HG03378 (cell line): ENCODE measurements around the gene AKR1C1.
"Not testable (repeated sequence)": the region's sequence is repeated elsewhere in the genome, so short reads cannot be mapped to it uniquely, and the experiment has no call there.

Experiments used
- ATAC-seq: cut with Tn5 transposase; IDR thresholded peaks from one replicate; pipeline ENCODE4 v1.9.1; 2021; ENCODE audit warnings: mild to moderate bottlenecking, moderate library complexity; ENCODE audit not compliant: unreplicated experiment

The AKR1C1 gene

DNA sequence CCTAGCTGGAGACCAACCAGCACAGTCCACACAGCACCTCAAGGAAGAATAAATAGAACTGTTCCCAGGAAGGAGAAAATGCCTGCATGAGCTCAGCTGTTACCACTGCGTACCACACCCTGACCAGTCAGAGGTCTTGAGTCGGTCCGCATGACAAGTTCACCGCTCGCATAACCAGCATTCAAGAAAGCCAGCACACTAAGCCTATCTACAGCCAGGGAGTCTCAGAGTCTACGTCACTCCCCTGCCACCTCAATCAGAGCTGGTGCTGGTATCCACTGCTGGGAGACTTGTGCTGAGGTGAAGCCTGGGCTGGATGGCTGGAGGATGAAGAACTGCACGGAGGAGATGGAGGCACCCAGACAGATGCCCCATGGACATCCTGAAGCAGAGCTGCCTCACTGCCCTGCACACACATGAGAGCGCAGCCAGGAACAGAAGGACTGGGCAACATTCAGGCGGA is 19.6 kb downstream of the AKR1C1 start:
- no peak for ATAC-seq

DNA sequence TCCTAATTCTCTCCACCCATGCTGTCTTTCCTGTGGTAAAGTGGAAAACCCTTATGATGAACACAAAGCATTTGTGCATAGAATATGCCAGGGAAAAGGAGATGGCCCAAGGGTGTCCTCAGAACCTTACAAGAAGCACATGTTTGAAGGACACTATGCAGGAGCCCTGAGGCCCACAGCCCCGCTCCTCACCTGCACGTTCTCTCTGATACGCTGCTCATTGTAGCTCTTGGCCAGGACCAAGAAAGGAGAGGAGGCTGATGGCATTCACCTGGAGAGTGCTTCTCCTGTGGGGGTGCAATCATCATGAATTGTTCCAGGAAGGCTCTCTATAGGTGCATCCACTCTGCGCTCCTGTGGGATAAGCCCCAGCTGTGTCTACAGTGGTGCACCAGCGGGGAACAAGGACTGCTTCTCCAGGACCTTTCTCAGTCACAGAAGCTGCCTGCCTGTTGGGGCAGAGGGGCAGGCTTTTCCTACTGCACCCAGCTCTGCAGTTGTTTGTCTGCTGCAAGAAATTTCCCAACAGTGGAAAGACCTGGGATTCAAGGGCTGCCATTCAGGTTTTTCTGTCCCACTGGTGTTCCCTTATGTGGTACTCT is 20.5 kb downstream of the AKR1C1 start:
- no peak for ATAC-seq

- no peak for ATAC-seq
Observed at GRCh38 chr10:4984223-4984622, 21.0 kb downstream of the AKR1C1 start.

- no peak for ATAC-seq
Observed at GRCh38 chr10:4984971-4985594, 21.9 kb downstream of the AKR1C1 start.

- ATAC-seq, result not testable (repeated sequence)
Observed at GRCh38 chr10:4988000-4988641, 24.9 kb downstream of the AKR1C1 start.

DNA sequence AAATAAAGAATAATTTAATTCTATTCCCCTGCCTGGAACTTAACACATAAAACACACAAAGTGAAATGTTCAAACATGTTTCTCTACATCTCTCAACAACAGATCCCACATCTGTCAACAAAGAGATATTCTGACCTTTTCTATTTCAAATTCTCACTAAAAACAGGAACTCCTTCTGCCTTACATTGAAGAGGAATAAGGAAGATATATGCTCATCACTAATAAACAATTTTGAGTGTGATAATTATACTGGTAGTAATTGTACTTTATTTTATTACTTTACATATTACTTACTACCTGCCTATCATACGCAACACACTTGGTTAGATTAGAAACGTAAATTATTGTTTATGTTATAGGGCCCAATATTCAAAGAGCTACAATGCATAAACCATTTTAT is 27.0 kb downstream of the AKR1C1 start:
- ATAC-seq, result no peak

- ATAC-seq, result not testable (repeated sequence)
Observed at GRCh38 chr10:4991463-4991862, 28.2 kb downstream of the AKR1C1 start.

DNA sequence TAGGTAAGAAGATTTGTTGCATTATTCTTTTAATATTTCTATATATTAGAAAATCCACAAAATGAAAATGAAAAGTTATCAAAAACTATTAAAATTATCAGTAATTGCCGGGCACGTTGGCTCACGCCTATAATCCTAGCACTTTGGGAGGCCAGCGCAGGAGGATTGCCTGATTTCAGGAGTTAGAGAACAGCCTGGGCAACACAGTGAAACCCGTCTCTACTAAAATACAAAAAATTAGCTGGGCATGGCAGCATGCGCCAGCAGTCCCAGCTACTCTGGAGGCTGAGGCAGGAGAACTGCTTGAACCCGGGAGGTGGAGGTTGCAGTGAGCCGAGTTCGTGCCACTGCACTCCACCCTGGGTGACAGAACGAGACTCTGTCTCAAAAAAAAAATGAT is 29.3 kb downstream of the AKR1C1 start:
- ATAC-seq, result not testable (repeated sequence)

DNA sequence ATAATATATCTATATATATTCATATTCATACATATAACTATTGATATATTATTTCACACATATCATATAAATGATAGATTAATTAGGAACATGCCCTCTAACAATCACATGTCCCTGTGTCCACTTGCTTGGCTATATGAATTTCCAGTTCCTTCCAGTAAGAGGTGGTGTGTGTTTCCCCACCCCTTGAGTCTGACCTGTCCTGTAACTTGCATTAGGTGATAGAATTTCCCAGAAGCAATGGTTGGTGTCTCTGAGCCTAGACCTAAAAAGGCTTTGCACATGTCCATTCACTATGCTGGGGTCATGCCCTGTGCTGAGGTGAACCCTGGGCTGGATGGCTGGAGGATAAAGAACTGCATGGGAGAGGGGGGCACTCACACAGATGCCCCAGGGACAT is 31.0 kb downstream of the AKR1C1 start:
- ATAC-seq, result not testable (repeated sequence)

GRCh38 chr10:4998671-4999070 is 35.5 kb downstream of the AKR1C1 start:
- no peak for ATAC-seq

DNA sequence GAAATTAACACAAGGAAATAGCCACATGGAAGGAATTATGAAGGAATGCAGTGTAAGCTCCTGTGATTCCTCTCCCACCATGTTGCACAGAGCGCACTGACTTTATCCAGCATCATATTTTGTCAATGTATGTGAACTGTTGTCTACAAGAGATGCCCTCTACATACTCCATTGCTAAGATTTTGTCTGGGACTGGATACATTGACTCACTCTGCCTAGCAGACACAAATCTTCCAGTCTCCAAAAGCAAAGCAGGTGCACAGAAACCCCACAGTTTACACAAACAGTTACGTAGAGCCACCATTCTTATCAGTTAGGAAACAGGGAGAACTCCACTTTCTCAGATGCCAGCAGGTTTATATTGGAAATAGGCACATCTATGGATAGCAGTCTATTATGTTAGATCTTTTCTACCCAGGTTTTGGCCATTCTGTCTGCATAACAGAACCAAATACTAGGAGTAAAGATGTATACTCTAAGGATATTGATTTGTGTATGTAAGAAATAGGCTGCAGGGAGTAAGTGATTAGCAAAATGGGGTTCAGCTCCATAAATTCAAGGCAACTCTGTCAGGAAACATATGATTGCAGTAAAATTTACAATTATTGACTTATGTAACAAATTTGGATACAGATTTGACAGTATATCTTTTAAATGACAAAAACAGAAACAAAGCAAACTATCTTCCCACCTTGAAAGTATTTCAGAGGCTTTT is 39.0 kb downstream of the AKR1C1 start:
- ATAC-seq, result no peak

DNA sequence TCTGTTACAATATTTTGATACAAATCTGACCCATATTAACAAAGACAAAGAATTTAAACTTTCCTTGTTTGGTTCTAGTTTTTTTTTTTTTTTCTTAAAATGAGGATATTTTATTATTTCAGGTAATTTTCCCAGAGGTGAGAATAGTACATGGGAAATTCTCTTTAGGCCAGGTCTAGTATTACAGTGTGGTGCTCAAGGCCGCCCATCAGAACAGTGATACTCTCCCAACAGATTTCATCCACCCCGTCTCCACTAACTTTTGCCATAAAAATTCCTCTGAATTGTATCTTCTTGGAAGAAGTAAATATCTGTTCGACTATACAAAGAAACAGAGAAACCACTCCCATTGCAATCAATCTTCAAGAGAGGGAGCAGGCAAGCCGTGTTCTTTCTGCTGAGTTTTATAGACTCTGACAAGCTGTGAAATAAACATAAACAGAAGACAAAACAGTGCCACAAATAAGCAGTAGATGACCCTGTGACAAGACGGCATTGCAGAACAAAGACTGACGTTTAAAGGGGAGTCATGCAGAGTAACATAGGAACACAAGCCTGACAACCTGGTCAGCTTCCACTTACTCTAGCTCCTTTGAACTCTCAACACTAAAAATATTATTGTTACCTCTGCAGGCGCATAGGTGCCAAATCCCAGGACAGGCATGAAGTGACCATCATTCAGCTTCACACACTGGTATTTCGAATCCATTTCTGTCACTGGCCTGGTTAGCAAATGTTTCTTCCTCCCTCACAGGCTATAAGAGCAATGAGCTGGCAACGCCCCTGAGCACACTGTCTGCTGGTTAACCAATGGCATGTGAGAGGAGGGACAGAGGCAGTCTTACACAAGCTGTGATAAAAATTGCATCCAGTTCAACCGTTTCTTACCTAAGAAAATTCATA is 40.2 kb downstream of the AKR1C1 start, which contains the start of gene AKR1C2:
TSS of gene AKR1C2 (minus strand) at position 731 of the 903 bp plus-strand sequence. CDS start at position 709, 22 bp downstream.
- ATAC-seq, result not testable (repeated sequence)

DNA sequence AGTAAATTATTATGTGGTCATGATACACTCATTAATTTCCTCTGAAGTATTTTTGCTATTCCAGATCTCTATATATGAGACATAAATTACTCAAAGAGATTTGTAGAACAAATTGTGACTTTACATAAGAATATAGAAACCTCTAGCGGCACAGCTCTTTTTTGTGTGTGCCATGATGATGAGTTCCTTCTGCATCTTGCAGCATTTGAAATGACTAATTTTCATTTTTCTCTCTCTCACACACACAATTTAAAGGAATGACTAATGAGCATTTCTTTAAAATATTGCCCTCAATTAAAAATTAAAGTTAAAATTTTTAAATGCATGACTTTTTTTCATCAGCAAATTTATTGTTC is 40.8 kb downstream of the AKR1C1 start:
- ATAC-seq, result not testable (repeated sequence)

- not testable (repeated sequence) for ATAC-seq
Observed at GRCh38 chr10:5004501-5004900, 41.3 kb downstream of the AKR1C1 start.

DNA sequence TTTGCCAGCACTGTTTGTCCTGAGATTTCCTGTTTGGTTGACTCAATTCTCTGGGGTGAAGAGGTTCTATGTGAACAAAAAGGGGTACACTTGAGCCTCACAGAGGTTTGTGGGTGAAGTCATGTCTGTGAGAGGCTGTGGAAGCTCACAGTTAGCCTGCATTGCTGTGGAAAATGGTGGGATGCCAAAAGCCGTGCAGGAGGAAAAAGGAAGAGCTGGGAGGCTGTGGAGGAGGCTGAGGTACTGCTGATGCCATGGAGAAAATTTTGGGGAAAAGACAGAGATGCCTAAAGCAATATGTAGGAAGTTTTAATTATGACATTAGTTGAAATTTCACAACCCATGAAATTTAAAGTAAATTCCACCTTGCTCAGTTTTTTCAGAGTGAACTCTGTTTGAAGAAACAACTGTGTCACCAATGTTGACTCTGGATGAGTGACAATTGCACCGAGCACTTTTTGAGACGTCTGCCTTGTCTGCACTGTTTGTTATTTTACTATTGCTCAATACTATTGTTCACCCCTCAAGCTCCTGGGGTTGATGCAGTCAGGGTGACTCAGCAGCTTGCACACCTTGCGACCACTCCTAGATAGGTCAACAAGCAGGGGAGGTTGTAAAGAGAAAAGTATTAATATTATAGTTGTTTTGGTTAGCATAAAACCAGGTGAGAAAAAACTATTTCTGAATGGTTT is 45.8 kb downstream of the AKR1C1 start:
- ATAC-seq, result not testable (repeated sequence)

GRCh38 chr10:5010043-5010442 is 46.8 kb downstream of the AKR1C1 start:
- not testable (repeated sequence) for ATAC-seq

DNA sequence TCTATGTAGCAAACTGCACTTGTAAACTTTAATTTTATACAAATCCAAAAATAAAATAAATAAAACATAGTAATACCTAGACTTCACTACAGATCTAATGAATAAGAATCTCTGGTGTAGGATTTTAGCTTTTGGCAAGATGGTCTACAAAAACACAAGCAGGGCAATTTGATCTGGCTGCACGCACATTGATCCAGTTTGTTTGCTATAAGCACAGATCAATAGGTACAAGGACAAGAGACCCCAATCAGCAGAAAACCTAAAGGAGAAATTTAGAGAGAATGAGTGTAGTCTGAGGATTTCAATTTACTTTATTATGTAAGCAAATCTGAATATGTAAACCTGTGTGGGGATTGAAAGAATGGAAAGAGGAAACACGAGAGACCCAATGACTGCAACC is 48.2 kb downstream of the AKR1C1 start:
- not testable (repeated sequence) for ATAC-seq

DNA sequence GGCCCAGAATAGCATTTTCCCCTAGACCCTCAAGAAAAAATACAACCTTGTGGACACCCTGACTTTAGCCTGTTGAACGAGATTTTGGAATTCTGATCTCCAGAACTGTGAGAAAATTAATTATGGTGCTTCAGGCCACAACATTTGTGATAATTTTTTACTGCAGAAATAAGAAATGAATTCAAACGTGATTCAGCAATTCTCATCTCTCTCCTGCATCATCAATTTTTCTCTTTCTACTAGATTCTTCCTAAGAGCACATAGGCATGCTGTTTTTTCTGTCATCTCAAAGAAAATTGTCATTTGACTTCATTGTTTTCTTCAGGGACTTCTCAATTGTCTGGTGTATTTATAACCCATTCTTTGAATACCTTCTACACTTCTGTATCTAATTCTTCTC is 49.4 kb downstream of the AKR1C1 start:
- no peak for ATAC-seq

DNA sequence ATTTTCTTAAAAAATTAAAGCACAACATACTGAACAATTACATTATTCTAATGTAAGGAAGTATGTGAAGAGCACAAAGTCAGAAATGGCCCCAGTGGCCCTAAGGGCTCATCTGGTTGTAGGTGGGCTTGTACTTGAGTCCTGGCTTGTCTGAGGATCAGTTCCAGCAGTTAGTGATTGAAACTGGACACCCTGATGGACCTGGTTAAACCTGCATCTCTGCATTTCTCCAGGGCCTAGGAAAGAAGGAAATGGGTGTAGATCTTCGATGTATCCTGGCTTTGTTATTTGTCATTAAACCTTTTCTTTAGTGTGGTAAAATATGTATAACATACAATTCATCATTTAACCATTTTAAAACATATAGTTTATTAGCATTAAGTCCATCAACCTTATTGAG is 50.2 kb downstream of the AKR1C1 start:
- no peak for ATAC-seq
